ENCODE measurements around the gene MAB21L3.

DNA sequence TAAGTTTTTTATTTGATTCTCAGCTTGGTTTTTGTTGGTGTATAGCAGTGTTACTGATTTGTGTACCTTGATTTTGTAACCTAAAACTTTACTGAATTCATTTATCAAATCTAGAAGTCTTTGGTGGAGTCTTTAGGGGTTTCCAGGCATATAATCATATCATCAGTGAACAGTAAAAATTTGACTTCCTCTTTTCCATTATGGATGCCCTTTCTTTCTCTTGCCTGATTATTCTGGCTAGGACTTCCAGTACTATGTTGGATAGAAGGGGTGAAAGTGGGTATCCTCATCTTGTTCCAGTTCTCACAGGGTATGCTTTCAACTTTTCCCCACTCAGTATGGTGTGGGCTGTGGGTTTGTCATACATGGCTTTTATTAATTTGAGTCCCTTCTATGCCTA lies 23.6 kb upstream of the MAB21L3 start:
- TF ChIP-seq CTCF (IDR thresholded peaks at IDR 0.05) (no peak), POLR2A (IDR thresholded peaks at IDR 0.05) (no peak), POLR2AphosphoS5 (IDR thresholded peaks at IDR 0.05) (no peak)

All from breast epithelium (tissue), 3 donors.